IPS-NIHi11 (cell line): ENCODE results near the gene ZNF503.
"Not testable (repeated sequence)": the region's sequence is repeated elsewhere in the genome, so short reads cannot be mapped to it uniquely, and the experiment has no call there.

Source experiments
- DNase-seq: peaks from one replicate; pipeline ENCODE4 v3.0.0; 2012; ENCODE audit warnings: mixed read lengths, low spot score

The ZNF503 gene

GRCh38 chr10:75395066-75395931 is 6.3 kb downstream of the ZNF503 start:
- DNase-seq, result peak; percentile 96

GRCh38 chr10:75394221-75394620 is 7.3 kb downstream of the ZNF503 start:
- no peak for DNase-seq

GRCh38 chr10:75392744-75393143 is 8.8 kb downstream of the ZNF503 start:
- no peak for DNase-seq

- DNase-seq, result no peak
Measured at GRCh38 chr10:75392271-75392670, 9.3 kb downstream of the ZNF503 start.

GRCh38 chr10:75390178-75390577 is 11.4 kb downstream of the ZNF503 start:
- DNase-seq, result no peak

- DNase-seq, result no peak
Measured at GRCh38 chr10:75388082-75388481, 13.5 kb downstream of the ZNF503 start.

GRCh38 chr10:75386128-75386527 is 15.4 kb downstream of the ZNF503 start:
- DNase-seq, result no peak

- DNase-seq, result no peak
Measured at GRCh38 chr10:75379817-75380216, 21.7 kb downstream of the ZNF503 start.

GRCh38 chr10:75379212-75379724 is 22.3 kb downstream of the ZNF503 start:
- DNase-seq, result no peak

GRCh38 chr10:75378379-75378778 is 23.2 kb downstream of the ZNF503 start:
- DNase-seq, result no peak

- DNase-seq, result no peak
Measured at GRCh38 chr10:75377869-75378268, 23.7 kb downstream of the ZNF503 start.

- no peak for DNase-seq
Measured at GRCh38 chr10:75375838-75376237, 25.7 kb downstream of the ZNF503 start.

- no peak for DNase-seq
Measured at GRCh38 chr10:75371010-75371409, 30.6 kb downstream of the ZNF503 start.

- DNase-seq, result not testable (repeated sequence)
Measured at GRCh38 chr10:75369838-75370237, 31.7 kb downstream of the ZNF503 start.

GRCh38 chr10:75367901-75368300 is 33.7 kb downstream of the ZNF503 start:
- no peak for DNase-seq

GRCh38 chr10:75367021-75367487 is 34.5 kb downstream of the ZNF503 start:
- DNase-seq, result no peak

GRCh38 chr10:75363431-75363830 is 38.1 kb downstream of the ZNF503 start:
- no peak for DNase-seq

- not testable (repeated sequence) for DNase-seq
Measured at GRCh38 chr10:75359876-75360275, 41.7 kb downstream of the ZNF503 start.

- no peak for DNase-seq
Measured at GRCh38 chr10:75358835-75359421, 42.6 kb downstream of the ZNF503 start.

- DNase-seq, result no peak
Measured at GRCh38 chr10:75358132-75358531, 43.4 kb downstream of the ZNF503 start.

- no peak for DNase-seq
Measured at GRCh38 chr10:75357500-75357899, 44.1 kb downstream of the ZNF503 start.

- DNase-seq, result peak; percentile 55
Measured at GRCh38 chr10:75356484-75356883, 45.1 kb downstream of the ZNF503 start.

- DNase-seq, result no peak
Measured at GRCh38 chr10:75355706-75356105, 45.9 kb downstream of the ZNF503 start.
